GM12878 (cell line): ENCODE measurements around the gene LMCD1. TPM values are rescaled to one million over a fixed set of nuclear protein-coding genes. Genes with fewer than 3 reads are reported as not detected.

Experiments used
- ATAC-seq: fragments of 200-7000 bp; cut with Tn5 transposase; 3 replicates; pipeline ENCODE4 v1.9.1; 2020; ENCODE audit warnings: mild to moderate bottlenecking, moderate library complexity
- BruUV-seq: library from RNA; stranded (reverse); fragments of 400-500 nt; replicated peaks from 2 replicates; lab custom pipeline; 2021; lab: Mats Ljungman, UMichigan
- CTCF ChIA-PET: fragments of 300-600 bp; sonication (Branson Sonifier 250); formaldehyde crosslinking; extraction: SDS; loops from one replicate; lab custom pipeline; 2021; ENCODE audit warnings: inconsistent platforms; lab: Yijun Ruan, JAX
- POLR2A ChIA-PET: fragments of 350-600 bp; formaldehyde crosslinking; extraction: SDS; loops from one replicate; lab custom pipeline; 2021; ENCODE audit warnings: inconsistent platforms; lab: Charles Lee
- RAD21 ChIA-PET: fragments of 300-600 bp; sonication (Branson Sonifier 250); formaldehyde crosslinking; loops from one replicate; lab custom pipeline; 2023; ENCODE audit warnings: antibody characterized with exemption; ENCODE audit not compliant: unreplicated experiment; lab: Charles Lee
- SMC1A ChIA-PET: fragments of 300-600 bp; sonication (Branson Sonifier 250); formaldehyde crosslinking; loops from one replicate; lab custom pipeline; 2023; ENCODE audit not compliant: unreplicated experiment, uncharacterized antibody; lab: Charles Lee
- DNase-seq: peaks from one replicate; pipeline ENCODE4 v3.0.0-alpha.2; 2011; ENCODE audit warnings: low read depth, low spot score
- FAIRE-seq: peaks from 3 replicates; lab custom pipeline; 2011; peaks lifted over from hg19 to GRCh38; lab: Jason Lieb, UNC
- H2AFZ ChIP-seq: 2 replicates; pipeline ENCODE4 v1.6.0; 2011; ENCODE audit warnings: low read depth, low read length, control low read depth; ENCODE audit not compliant: control insufficient read depth
- H3K27ac ChIP-seq: 2 replicates; pipeline ENCODE4 v1.5.1; 2011; ENCODE audit warnings: control low read depth; ENCODE audit not compliant: control insufficient read depth, insufficient read depth
- H3K27me3 ChIP-seq, 2 experiments: replicated peaks in 1 of 2; 2 replicates each; pipeline versions ENCODE4 v1.6.0 to v1.6.1; 2011; ENCODE audit warnings: low read length in 1 of 2; ENCODE audit not compliant: control insufficient read depth in 2 of 2, insufficient read depth in 2 of 2
- H3K36me3 ChIP-seq, 2 experiments: 2 replicates each; pipeline ENCODE4 v1.5.1; 2011; ENCODE audit warnings: low read length in 1 of 2; ENCODE audit not compliant: control insufficient read depth in 2 of 2, insufficient read depth in 2 of 2
- H3K4me1 ChIP-seq: 2 replicates; pipeline ENCODE4 v1.6.1; 2011; ENCODE audit warnings: mild to moderate bottlenecking, low read length, moderate library complexity, mixed read lengths; ENCODE audit not compliant: control insufficient read depth, insufficient read depth
- H3K4me2 ChIP-seq: 2 replicates; pipeline ENCODE4 v1.6.0; 2011; ENCODE audit warnings: control low read depth; ENCODE audit not compliant: control insufficient read depth, insufficient read depth
- H3K4me3 ChIP-seq: fragments of 200-600 bp; sonication (generic); 2 replicates; pipeline ENCODE4 v1.5.1; 2016
- H3K79me2 ChIP-seq: 2 replicates; pipeline ENCODE4 v1.6.0; 2011; ENCODE audit warnings: low read length; ENCODE audit not compliant: control insufficient read depth, insufficient read depth
- H3K9ac ChIP-seq: 2 replicates; pipeline ENCODE4 v1.8.0; 2011; ENCODE audit warnings: low read length, control low read depth, mixed read lengths; ENCODE audit not compliant: control insufficient read depth, insufficient read depth
- H3K9me3 ChIP-seq: replicated peaks from 3 replicates; pipeline ENCODE4 v1.5.1; 2011; ENCODE audit warnings: mild to moderate bottlenecking, low read length; ENCODE audit not compliant: control insufficient read depth, insufficient read depth
- H4K20me1 ChIP-seq: 2 replicates; pipeline ENCODE4 v1.6.0; 2011; ENCODE audit not compliant: control insufficient read depth, insufficient read depth
- ASH2L ChIP-seq: fragments of 300-600, 200-600 bp; sonication (generic); IDR thresholded peaks from 2 replicates; pipeline ENCODE4 v1.6.1; 2017; ENCODE audit warnings: low read depth, mild to moderate bottlenecking, borderline replicate concordance
- CREM ChIP-seq: IDR thresholded peaks from 2 replicates; pipeline ENCODE4 v1.6.1; 2014; ENCODE audit warnings: antibody characterized with exemption, low read depth
- GATAD2B ChIP-seq: fragments of 450-650 bp; conservative IDR thresholded peaks from 2 replicates; pipeline ENCODE4 v1.6.1; 2017; ENCODE audit warnings: low read depth, mild to moderate bottlenecking, moderate library complexity
- HDAC6 ChIP-seq: fragments of 200-600 bp; sonication (generic); IDR thresholded peaks from one replicate; pipeline ENCODE4 v1.8.0; 2017; ENCODE audit warnings: antibody characterized with exemption; ENCODE audit not compliant: unreplicated experiment
- MEF2B ChIP-seq: fragments of 450-650 bp; IDR thresholded peaks from 2 replicates; pipeline ENCODE4 v1.6.1; 2018; ENCODE audit warnings: mild to moderate bottlenecking, moderate library complexity; ENCODE audit not compliant: partially characterized antibody, poor library complexity, severe bottlenecking
- POLR2AphosphoS5 ChIP-seq: IDR thresholded peaks from 2 replicates; pipeline ENCODE4 v1.6.1; 2011; ENCODE audit warnings: mild to moderate bottlenecking, low read length, inconsistent platforms
- SIN3A ChIP-seq: IDR thresholded peaks from 2 replicates; pipeline ENCODE4 v1.6.1; 2012; ENCODE audit warnings: low read depth, low read length, improper control_type of control experiment
- ZSCAN29 ChIP-seq: fragments of 450-650 bp; IDR thresholded peaks from 2 replicates; pipeline ENCODE4 v1.6.1; 2017; ENCODE audit warnings: mild to moderate bottlenecking, moderate library complexity
- WGBS: methylation state at CpG from one replicate; pipeline ENCODE4 v1.1.6; 2016; ENCODE audit warnings: low lambda C conversion rate; ENCODE audit not compliant: insufficient replicate concordance, insufficient coverage; ENCODE audit errors: missing lambda C conversion rate; 5-methylcytosine and 5-hydroxymethylcytosine counted together
- in situ Hi-C: fragments of 300-500 bp; cut with MboI; formaldehyde crosslinking; loops from 9 replicates; pipeline ENCODE4 v1.14.3; 2018; ENCODE audit warnings: mixed read lengths
- intact Hi-C: fragments of 100-400 bp; cut with micrococcal nuclease; formaldehyde crosslinking; loops from one replicate; pipeline ENCODE4 v1.14.2; 2022; ENCODE audit not compliant: unreplicated experiment
- polyA plus RNA-seq, 11 experiments: library from polyadenylated mRNA; depleted of rRNA in 4 of 11; unstranded in 6 of 11; stranded (reverse) in 5 of 11; fragments of >200 nt; fragmentation: Nextera tagmentation in 4 of 11; fragmentation: Illumina TruSeq in 1 of 11; extraction: Ambion mirVana in 4 of 11; extraction: Trizol in 1 of 11; gene quantifications; 1 replicate in 1 of 11; 2 replicates in 10 of 11; pipeline versions ENCODE4 v1.2.1 to v1.2.3, GENCODE V29; 2011 to 2016; ENCODE audit warnings: inconsistent platforms in 2 of 11, missing spikeins in 2 of 11, low read depth in 1 of 11
- total RNA-seq, 4 experiments: library from RNA; depleted of rRNA in 3 of 4; stranded (reverse); fragments of >200 nt in 3 of 4; fragmentation: Illumina TruSeq in 1 of 4; extraction: Trizol in 1 of 4; gene quantifications; 2 replicates each; pipeline versions ENCODE4 v1.2.1 to v1.2.3, GENCODE V29; 2013 to 2021

Gene LMCD1
- total and polyA plus RNA-seq, 10 of the 15 experiments (the other 5 are each of a cell fraction or from before 2014, with no cell fraction given) = 0.27 to 6.4 (median 1.7) TPM

DNA sequence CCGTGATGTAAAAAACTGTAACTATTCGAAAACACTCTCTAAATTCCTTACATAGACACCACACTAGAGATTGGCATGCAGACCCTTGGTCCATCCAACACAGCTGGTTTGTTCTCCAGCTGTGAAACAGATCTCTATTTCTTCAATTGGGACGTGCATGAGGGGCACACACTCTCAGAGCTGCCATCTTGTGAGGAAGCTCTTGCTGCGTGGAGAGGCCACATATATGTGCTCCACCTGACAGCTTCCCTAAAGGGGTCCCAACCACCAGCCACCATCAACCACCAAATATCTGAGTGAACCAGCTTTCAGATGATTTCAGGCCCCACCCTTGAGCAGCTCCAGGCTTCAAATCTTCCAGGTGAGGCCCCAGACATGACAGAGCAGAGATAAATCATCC, 117.3 kb downstream of the LMCD1 start (continued):
- TF ChIP-seq HDAC6 (no peak), GATAD2B (no peak)

DNA sequence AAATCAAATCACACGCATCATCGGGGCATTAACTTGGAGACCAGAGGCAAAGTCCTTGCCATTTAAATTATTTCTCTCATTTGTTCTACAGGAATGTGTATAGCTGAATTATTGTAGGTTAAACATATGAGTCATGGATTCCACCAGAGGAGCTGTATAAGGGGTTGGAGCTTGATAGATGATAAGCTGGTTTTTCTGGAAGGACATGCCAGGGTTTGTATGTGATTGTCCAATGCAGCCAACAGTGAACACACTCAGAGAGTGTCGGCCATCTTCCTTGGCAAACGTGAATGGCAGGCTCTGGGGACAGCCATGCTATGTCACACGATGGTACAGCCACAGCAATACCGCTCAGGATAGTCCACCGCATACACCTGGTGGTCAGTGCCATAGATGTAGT, 117.9 kb downstream of the LMCD1 start:
- Histone ChIP-seq H3K9ac (no peak overlapping the region), H4K20me1 (no peaks in the 10 kb centered on the region), H3K27ac (no peak overlapping the region), H3K4me1 (no peaks in the 10 kb centered on the region), H3K36me3 (no peaks in the 10 kb centered on the region), H3K4me2 (no peak overlapping the region), H3K79me2 (no peaks in the 10 kb centered on the region), H2AFZ (no peak overlapping the region), H3K27me3 (no peaks in the 10 kb centered on the region), H3K4me3 (no peak overlapping the region), H3K9me3 (no peaks in the 10 kb centered on the region; the same call in 2 of the 3 replicates)
- TF ChIP-seq POLR2AphosphoS5 = no peak
- no peak for TF ChIP-seq MEF2B
- TF ChIP-seq CREM = no peak
- TF ChIP-seq ASH2L = no peak
- no peak for TF ChIP-seq ZSCAN29
- TF ChIP-seq SIN3A = no peak
- SMC1A ChIA-PET = interaction anchor here (2.1 kb wide), 1 partner anchor 177 kb away, joined by 7 read pairs; no protein-coding TSS in a partner anchor
- CTCF ChIA-PET = interaction anchor here (1.0 to 2.9 kb wide), 2 partner anchors 176 to 295 kb away, joined by 3 to 24 read pairs; no protein-coding TSS in a partner anchor
- BruUV-seq = no TSS peak
- 61% methylated on average over 7 of the region's 7 CpGs for WGBS
- POLR2A ChIA-PET = no interaction called here
- RAD21 ChIA-PET = no interaction called here
- no peak for DNase-seq
- no peak for FAIRE-seq
- ATAC-seq = no peak
- in situ Hi-C loops (no loop called here), intact Hi-C loops (no loop called here)
